Ovary (tissue), 9 donors: ENCODE measurements around the gene NAMPT. TPM values are rescaled to one million over a fixed set of nuclear protein-coding genes. Genes with fewer than 3 reads are reported as not detected.

Source experiments
- DNase-seq, 5 donors: peaks; one replicate each; pipeline ENCODE4 v3.0.0-alpha.2; 2019 to 2020
- H3K27ac ChIP-seq, 2 donors: fragments of 200-600 bp; one replicate each; pipeline versions ENCODE4 v1.5.1 to v1.8.0; 2019 to 2022
- H3K27me3 ChIP-seq: fragments of 200-600 bp; one replicate; pipeline ENCODE4 v1.8.0; 2022
- H3K36me3 ChIP-seq: fragments of 200-600 bp; sonication (generic); one replicate; pipeline ENCODE4 v1.5.1; 2019
- H3K4me1 ChIP-seq: one replicate; pipeline ENCODE4 v1.8.1; 2013; ENCODE audit warnings: mild to moderate bottlenecking, moderate library complexity; ENCODE audit not compliant: insufficient read depth
- H3K4me3 ChIP-seq: fragments of 200-600 bp; sonication (generic); one replicate; pipeline ENCODE4 v1.5.1; 2017
- H3K9me3 ChIP-seq, 2 donors: fragments of 200-600 bp in 1 of 2; sonication (generic) in 1 of 2; one replicate each; pipeline versions ENCODE4 v1.5.1 to v1.8.1; 2013 to 2019; ENCODE audit warnings: mild to moderate bottlenecking in 1 of 2, moderate library complexity in 1 of 2
- EP300 ChIP-seq: sonication (generic); formaldehyde crosslinking; IDR thresholded peaks from one replicate; pipeline ENCODE4 v1.6.1; 2017; ENCODE audit warnings: antibody characterized with exemption
- POLR2A ChIP-seq: fragments of 450-650 bp; IDR thresholded peaks from one replicate; pipeline ENCODE4 v1.6.1; 2017; ENCODE audit warnings: antibody characterized with exemption, mild to moderate bottlenecking, moderate library complexity
- WGBS, 3 donors: extraction: QIAGEN DNeasy Blood & Tissue Kit in 1 of 3; methylation state at CpG; one replicate each; pipeline versions ENCODE4 v1.1.5 to v1.1.7; 2013 to 2017; 5-methylcytosine and 5-hydroxymethylcytosine counted together
- intact Hi-C, 4 donors: fragments of 100-400 bp; cut with DNase I; formaldehyde crosslinking; loops; one replicate each; pipeline versions ENCODE4 v1.11.0 to v1.15.1; 2022 to 2023
- polyA plus RNA-seq, 2 donors: library from polyadenylated mRNA; stranded (reverse); fragments of 200-250 nt in 1 of 2; fragments of 350-450 nt in 1 of 2; fragmentation: Illumina TruSeq in 1 of 2; extraction: RNeasy Lipid Tissue Mini Kit (QIAGEN cat#74804) in 1 of 2; gene quantifications; one replicate each; pipeline ENCODE4 v1.2.3, GENCODE V29; 2013 to 2014
- total RNA-seq, 7 donors: library from RNA; depleted of rRNA in 2 of 7; stranded (reverse); fragments of >200 nt in 2 of 7; fragmentation: NEBNext Ultra II Directional in 3 of 7; extraction: Animal tissue kit (Norgen Biotek cat#: 25700) in 3 of 7; gene quantifications; one replicate each; pipeline versions ENCODE4 v1.1.0 to v1.2.4, GENCODE V29; 2016 to 2023
- TF ChIP-seq, protein P1 (sequence below), 3 donors: fragments of 450-650 bp in 2 of 3; fragments of 200-600 bp in 1 of 3; IDR thresholded peaks; one replicate each; pipeline versions ENCODE4 v1.5.1 to v1.8.0; 2016 to 2022; ENCODE audit warnings: antibody characterized with exemption in 3 of 3, mild to moderate bottlenecking in 1 of 3
- donor health status: DM: no; HTN: no; CAD: no; lungs with moderate emphysema.
- donor health status: DM: no; HTN: no; CAD: no.
- donor health status: Bipolar disorder and iron deficiency.
- donor health status: DM: yes; HTN: yes; CAD: no.
- donor health status: DM: no; HTN: no; CAD: no.
- donor health status: DM: yes; HTN: yes; CAD: no.

Gene NAMPT
- total and polyA plus RNA-seq, 9 donors = 39.5 to 609 (median 159) TPM

- 93 to 96% (median 95%) methylated on average over 10 of the region's 10 CpGs for WGBS, 3 donors
- no peak for DNase-seq
- Histone ChIP-seq H3K4me3 (no peak overlapping the region), H3K36me3 (no peaks in the 10 kb centered on the region), H3K27me3 (no peaks in the 10 kb centered on the region), H3K27ac (no peak overlapping the region), H3K9me3 (no peaks in the 10 kb centered on the region), H3K4me1 (peaks cover 2% of the 10 kb centered on the region)
- intact Hi-C loops = no loop called here
- TF ChIP-seq, protein P1, sequence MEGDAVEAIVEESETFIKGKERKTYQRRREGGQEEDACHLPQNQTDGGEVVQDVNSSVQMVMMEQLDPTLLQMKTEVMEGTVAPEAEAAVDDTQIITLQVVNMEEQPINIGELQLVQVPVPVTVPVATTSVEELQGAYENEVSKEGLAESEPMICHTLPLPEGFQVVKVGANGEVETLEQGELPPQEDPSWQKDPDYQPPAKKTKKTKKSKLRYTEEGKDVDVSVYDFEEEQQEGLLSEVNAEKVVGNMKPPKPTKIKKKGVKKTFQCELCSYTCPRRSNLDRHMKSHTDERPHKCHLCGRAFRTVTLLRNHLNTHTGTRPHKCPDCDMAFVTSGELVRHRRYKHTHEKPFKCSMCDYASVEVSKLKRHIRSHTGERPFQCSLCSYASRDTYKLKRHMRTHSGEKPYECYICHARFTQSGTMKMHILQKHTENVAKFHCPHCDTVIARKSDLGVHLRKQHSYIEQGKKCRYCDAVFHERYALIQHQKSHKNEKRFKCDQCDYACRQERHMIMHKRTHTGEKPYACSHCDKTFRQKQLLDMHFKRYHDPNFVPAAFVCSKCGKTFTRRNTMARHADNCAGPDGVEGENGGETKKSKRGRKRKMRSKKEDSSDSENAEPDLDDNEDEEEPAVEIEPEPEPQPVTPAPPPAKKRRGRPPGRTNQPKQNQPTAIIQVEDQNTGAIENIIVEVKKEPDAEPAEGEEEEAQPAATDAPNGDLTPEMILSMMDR (IDR thresholded peaks at IDR 0.05) = no peak
- TF ChIP-seq EP300 = no peak
- TF ChIP-seq POLR2A = no peak
Observed at GRCh38 chr7:106276513-106276912, 8.3 kb downstream of the NAMPT start.

DNA sequence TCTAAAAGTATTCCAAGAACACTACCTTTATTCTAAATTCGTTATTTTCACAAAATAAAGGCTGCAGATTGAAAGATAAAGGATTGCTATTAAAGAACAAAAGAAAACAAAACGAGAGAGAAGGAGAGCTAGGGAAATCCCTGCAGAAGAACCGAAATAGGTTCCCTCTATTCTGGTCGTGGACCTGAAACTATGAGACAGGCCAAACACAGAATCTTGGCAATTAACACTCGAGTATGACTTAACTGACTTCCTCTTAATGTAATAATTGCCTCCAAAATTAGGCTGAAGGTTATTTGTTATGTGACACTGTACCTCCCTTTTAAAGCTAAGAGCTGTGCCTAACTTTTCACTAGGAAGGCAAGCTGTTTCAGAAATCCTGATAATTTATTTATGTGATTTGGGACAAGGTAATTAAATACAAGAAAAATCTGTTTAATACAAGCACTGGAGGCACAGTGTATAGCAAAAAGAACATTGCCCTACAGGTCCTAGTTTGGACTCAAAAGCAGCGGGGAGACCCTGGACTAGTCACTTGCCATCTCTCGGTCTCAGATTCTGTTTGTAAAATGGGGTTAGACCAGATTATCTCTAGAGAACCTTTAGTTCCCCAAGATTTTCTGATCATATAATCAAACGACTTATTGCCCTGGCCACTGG, 11.6 kb downstream of the NAMPT start:
- 84 to 85% (median 85%) methylated on average over 8 of the region's 8 CpGs for WGBS, 3 donors
- intact Hi-C loops = no loop called here
- Histone ChIP-seq H3K27me3 (no peaks in the 10 kb centered on the region), H3K4me3 (no peak overlapping the region), H3K4me1 (no peaks in the 10 kb centered on the region), H3K27ac (no peak overlapping the region), H3K36me3 (no peaks in the 10 kb centered on the region), H3K9me3 (no peaks in the 10 kb centered on the region)
- TF ChIP-seq EP300 = no peak
- DNase-seq = no peak

DNA sequence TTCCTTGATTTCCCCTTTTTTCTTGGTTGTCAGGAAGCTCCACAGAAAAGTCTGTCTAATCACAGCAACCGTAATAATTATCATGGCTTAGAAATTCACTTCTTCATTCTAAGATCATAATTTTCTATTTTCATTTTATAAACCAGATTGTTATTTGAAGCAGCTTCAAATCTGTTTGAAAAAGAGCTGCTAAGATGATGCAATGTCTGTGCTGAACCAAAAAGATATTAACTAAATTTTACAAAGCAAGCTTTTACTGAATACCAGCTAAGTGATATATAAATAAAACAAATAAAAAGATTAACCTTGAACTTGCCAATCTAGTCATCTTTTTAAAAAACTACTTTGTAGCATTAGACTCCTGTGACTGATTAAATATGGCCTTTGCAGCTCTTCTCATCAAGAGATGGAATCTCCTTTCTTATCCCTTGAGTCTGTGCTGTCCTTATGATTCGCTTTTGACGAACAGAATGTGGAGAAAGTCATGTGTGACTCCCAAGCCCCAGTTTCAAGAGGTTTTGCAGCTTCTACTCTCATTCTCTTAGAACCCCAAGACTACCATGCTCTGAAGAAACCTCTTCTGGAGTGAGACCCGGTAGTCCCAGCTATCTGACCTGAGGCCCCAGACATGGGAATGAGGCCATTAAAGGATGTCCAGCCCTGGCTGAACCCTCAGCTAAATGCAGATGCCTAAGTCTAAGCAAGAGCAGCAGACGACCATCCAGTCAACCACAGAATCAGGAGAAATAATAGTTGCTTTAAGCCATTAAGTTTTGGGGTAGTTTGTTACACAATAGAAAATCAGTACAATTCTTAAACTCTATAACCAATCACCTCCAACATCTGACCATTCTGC, 14.4 kb downstream of the NAMPT start:
- H3K36me3 ChIP-seq = no peaks in the 10 kb centered on the region
- no peaks in the 10 kb centered on the region for H3K27me3 ChIP-seq
- H3K4me3 ChIP-seq = no peak overlapping the region
- intact Hi-C loops = no loop called here
- H3K27ac ChIP-seq = no peak overlapping the region
- no peak for DNase-seq
- 84 to 96% (median 92%) methylated on average over 5 of the region's 5 CpGs for WGBS, 3 donors
- H3K4me1 ChIP-seq = no peaks in the 10 kb centered on the region
- no peaks in the 10 kb centered on the region for H3K9me3 ChIP-seq
- TF ChIP-seq, protein P1 (IDR thresholded peaks at IDR 0.05) = no peak
- TF ChIP-seq EP300 (no peak), POLR2A (no peak)

DNA sequence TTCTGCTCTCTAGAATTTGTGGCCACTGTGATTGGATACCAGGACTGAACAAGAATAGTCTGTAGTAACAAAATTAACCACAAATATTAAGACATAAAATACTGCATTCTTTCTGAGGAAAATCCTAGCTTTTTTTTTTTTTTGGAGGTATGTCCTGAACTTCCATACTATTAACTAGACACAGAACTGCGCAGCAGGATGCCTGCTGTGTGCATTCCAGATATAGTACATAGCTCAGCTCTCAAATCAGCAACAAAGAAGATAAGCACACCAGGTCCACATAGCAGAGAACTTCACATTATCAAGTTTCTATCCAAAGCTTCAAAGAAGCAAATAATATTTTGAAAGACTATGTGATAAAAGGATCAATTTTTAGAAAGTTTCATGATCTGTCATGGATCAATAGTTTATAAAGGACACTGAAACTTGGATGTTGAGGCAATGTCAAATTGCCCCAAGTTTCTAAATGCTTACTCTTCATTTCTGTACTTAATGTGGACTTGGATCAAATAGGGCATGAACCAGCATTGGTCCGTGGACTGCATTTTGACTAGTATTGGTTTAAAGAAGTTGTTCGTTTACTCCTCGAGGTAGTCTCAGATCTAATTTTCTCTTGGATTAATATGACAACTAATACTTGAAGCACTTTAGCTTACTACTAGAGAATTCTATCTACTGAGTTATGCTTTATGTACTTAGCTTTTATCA, 15.4 kb downstream of the NAMPT start:
- WGBS, 3 donors = 72 to 93% (median 81%) methylated on average over 4 of the region's 4 CpGs
- TF ChIP-seq POLR2A (no peak), EP300 (no peak)
- TF ChIP-seq, protein P1 (IDR thresholded peaks at IDR 0.05) = no peak
- Histone ChIP-seq H3K9me3 (no peaks in the 10 kb centered on the region), H3K27me3 (no peaks in the 10 kb centered on the region), H3K4me3 (no peak overlapping the region), H3K4me1 (no peaks in the 10 kb centered on the region), H3K27ac (no peak overlapping the region), H3K36me3 (no peaks in the 10 kb centered on the region)
- intact Hi-C loops = no loop called here
- no peak for DNase-seq
